Suppressor macrophage treated with lipopolysaccharide for 1 hour (primary cell): ENCODE results near the gene TMA7B.
A peak's percentile ranks its signal among the peaks of the same experiment; 100 is the strongest.
"Not testable (repeated sequence)": the region's sequence is repeated elsewhere in the genome, so short reads cannot be mapped to it uniquely, and the experiment has no call there.

Experiments used
- DNase-seq, 3 donors: peaks; one replicate each; pipeline ENCODE4 v3.0.0-alpha.2; 2020 to 2022

Gene TMA7B

GRCh38 chr22:39985383-39986035 is 25.3 kb downstream of the TMA7B start:
- no peak for DNase-seq

- DNase-seq, result no peak
These were observed 28.4 kb downstream of the TMA7B start for GRCh38 chr22:39988386-39989114.

- DNase-seq, result no peak
These were observed 29.4 kb downstream of the TMA7B start for GRCh38 chr22:39989633-39990032.

- no peak for DNase-seq
These were observed 30.5 kb downstream of the TMA7B start for GRCh38 chr22:39990686-39991085.

GRCh38 chr22:39991159-39991860 is 31.1 kb downstream of the TMA7B start:
- DNase-seq, result no peak

- no peak for DNase-seq
These were observed 32.1 kb downstream of the TMA7B start for GRCh38 chr22:39992088-39992826.

GRCh38 chr22:39992894-39993293 is 32.7 kb downstream of the TMA7B start:
- not testable (repeated sequence) for DNase-seq

- peak; percentile 31 to 48 (median 44) for DNase-seq
These were observed 33.9 kb downstream of the TMA7B start for GRCh38 chr22:39994041-39994565.

GRCh38 chr22:39994566-39995392 is 34.6 kb downstream of the TMA7B start, which contains the start of gene FAM83F:
TSS of gene FAM83F (plus strand) at chr22:39994954. CDS start at chr22:39995043, 89 bp downstream.
- peak; percentile 43 to 62 (median 51) for DNase-seq

GRCh38 chr22:39995393-39996252 is 35.4 kb downstream of the TMA7B start:
- DNase-seq, result no peak

GRCh38 chr22:39996732-39997131 is 36.5 kb downstream of the TMA7B start:
- DNase-seq, result no peak

- DNase-seq, result no peak
These were observed 37.2 kb downstream of the TMA7B start for GRCh38 chr22:39997421-39997820.

- DNase-seq, result peak; percentile 12 to 61 (median 30)
These were observed 37.9 kb downstream of the TMA7B start for GRCh38 chr22:39997939-39998726.

- peak in 2 of 3 donors; percentile 22 to 35 for DNase-seq
These were observed 39.1 kb downstream of the TMA7B start for GRCh38 chr22:39999144-39999757.

GRCh38 chr22:40000171-40000570 is 40.0 kb downstream of the TMA7B start:
- DNase-seq, result no peak

GRCh38 chr22:40001106-40001505 is 40.9 kb downstream of the TMA7B start:
- no peak for DNase-seq

GRCh38 chr22:40001800-40002577 is 41.8 kb downstream of the TMA7B start:
- no peak for DNase-seq

- DNase-seq, result no peak
These were observed 42.9 kb downstream of the TMA7B start for GRCh38 chr22:40002935-40003715.
